GM19372 (cell line): ENCODE measurements around the gene CD47.

Experiments
- ATAC-seq: cut with Tn5 transposase; IDR thresholded peaks from one replicate; pipeline ENCODE4 v1.9.1; 2021; ENCODE audit warnings: mild to moderate bottlenecking, low read depth, moderate library complexity; ENCODE audit not compliant: unreplicated experiment

CD47 gene

DNA sequence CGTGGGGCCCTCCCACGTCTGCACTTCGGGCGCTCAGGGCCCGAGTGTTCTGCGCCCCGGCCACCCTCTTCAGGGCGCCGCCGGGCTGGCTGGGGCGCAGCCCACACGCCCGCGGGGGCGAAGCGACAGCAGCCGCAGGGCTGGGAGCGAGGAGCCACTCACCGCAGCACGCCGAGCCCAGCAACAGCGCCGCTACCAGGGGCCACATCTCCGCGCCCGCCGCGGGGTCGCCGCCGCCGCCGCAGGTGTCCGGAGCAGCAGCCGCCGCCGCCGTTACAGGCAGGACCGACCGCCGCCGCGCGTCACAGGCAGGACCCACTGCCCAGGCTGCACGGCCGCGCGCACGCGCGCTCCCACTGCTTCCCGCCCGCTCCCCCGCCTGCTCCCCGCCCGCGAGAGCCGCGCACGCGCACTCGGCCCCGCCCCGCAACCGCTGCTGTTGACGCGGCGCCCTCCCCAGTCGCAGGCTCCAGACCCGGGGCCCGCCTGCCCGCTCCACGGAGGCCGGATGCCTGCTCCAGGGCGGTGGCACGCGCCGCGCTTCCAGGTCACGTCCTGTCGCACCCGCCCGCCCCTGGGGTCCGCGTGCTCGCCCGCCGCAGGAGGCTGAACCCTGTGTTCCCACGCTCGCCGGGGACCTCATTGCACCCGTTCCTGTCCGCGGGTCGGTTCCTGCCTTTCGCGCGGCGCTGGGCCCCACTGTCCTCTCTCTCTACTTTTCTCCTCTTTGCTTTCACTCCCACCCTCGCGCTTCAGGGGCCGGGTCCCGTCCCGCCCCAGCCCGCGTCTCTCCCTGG, at the start of gene CD47:
TSS of gene CD47 (minus strand) at position 331 of the 797 bp plus-strand sequence. CDS start at position 208, 123 bp downstream.
- peak; percentile 61 for ATAC-seq

DNA sequence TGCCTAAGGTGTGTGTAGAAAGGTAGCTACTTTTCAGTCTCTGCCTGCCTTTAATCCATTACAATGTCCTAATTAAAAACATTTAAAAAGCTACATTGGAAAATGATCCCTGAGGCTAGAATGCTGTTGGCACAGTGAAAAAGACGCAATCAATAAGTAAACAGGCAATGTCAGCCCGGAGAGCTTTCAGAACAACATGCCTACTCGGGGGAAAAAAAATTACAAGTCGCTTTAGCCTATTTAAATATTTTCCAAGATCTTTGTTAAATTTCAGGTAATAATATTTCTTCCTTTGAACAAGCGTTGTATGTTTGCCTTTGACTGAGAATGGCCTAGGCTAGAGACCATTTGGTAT, 46.6 kb upstream of the CD47 start:
- no peak for ATAC-seq

DNA sequence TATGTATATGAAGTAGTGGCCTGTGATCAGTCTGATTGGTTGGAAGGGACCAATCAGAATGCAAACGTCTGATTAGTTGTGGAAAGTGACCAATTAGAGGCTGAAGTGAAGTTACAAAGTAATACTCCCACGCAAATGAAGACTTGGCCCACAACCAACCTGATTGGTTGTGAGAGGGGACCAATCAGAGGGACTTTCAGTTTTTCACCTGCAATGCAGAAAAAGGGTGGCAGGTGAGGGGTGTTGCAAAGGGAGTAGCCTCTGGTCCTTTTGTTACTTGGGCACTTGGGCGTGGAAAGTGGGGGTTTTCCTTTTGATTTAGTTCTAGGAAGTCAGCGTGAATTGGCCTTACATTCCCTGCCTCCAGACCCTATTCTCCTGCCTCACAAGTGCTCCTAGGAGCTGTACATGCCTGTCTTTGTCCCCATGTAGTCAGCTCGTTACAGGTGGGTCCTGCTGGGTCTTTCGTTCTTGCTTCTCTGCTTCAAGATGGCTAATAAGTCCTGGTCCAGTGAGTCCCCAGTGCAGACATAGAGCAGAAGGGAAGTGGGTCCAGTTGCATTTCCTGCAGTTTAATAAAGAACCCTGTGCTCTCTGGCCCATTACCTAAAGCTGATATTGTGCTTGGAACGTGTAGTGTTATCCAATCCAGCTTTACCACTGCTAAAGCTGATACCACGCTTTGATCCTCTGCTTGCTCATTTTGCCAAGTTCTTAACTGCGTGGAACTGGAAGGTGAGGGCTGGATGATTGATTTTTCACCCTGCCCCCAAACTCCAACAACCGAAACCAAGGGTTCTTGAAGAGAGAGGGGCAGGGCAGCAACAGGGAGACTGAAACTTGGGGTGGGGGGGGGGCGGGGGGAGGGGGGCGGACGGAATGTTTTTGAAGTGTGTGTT, 46.0 kb upstream of the CD47 start:
- ATAC-seq: no peak

DNA sequence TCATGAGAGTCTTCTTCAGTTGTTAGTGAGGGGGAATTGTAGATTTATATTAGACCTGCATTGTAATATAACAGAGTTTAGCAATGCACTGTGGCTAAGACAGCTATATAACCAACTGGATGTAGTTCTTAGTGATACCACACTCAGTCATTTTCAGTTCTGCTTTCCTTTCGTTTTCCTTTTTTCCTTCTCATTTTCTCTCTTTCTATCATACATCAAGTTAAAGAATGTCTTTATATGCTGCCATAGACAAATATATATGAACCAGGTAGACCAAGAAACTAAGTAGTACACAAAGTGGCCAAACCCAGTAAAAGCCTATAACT, 43.7 kb upstream of the CD47 start:
- ATAC-seq: no peak

DNA sequence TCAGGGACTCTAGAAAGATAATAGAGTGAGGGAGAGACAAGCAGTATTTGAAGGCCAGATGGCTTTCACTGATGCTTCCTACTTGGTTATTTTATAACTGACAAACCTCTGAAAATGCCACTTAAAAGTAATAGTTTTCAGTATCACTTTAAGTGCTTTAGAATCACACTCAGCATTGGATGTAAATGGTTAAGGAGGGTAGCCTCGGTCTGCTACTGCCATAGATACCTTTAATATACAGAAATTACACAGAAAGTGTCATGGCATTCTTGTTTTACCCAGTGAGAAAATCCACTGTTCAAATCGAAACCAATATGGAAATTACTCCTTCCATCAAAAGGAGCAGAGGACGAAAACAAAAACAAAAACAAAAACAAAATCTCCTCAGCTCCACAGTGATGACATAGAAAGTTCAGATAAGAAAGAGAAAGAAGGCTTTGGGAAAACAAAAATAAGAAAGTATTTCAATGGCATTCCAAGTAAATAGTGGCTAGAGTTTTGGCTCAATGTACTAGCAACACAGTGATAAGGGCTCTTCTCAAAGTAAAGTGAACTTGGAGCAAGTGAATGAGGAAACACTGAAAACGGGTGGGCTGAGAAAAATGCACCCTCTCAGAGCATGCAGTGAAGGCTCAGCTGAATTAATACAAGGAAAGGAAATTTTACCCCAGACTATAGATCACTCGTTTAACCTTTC, 43.2 kb upstream of the CD47 start:
- no peak for ATAC-seq

DNA sequence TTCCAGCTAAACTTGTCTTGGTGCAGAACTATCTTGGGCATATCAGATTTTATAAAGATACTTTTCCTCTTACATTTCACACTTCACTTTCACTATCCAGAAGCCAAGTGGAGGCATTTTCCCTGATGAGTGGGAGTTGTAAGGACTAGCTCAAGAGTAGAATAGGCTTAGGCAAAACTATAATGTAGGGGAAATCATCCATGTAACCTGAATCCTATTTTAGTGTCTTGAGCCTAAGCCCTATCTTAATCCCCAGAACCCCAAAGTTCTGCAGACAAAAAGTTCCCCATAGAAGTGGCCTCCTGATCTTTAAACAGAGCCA, 42.2 kb upstream of the CD47 start:
- no peak for ATAC-seq

DNA sequence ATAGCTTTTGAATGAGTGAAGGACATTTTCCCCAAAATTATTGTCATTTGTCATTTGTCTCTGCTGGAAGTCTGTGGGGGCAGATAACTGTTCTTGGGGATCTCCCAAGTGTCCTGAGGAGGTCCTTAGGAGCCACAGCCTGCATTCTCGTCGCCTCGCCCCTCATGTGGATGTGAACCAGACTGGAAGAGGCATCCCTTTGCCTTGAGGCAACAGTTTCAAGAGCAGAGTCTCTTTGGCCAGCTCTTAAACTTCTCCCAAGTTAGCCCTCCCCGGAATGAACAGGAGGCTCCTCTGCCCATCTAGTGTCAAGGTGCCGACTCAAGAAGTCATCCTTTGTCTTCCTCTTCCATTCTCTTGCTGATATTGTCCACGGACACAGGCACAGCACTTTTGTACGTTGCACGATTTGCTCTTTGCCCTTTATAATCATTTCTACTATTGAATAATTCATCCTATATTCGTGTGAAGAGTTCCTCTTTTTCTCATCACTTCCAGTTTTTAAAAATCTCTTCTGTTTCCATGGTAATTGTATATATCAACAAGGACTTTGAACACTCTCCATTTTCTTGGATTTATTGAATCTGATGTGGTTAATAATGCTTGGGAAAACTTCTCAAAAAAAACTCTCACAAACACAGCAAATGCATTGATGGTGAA, 40.8 kb upstream of the CD47 start:
- no peak for ATAC-seq

DNA sequence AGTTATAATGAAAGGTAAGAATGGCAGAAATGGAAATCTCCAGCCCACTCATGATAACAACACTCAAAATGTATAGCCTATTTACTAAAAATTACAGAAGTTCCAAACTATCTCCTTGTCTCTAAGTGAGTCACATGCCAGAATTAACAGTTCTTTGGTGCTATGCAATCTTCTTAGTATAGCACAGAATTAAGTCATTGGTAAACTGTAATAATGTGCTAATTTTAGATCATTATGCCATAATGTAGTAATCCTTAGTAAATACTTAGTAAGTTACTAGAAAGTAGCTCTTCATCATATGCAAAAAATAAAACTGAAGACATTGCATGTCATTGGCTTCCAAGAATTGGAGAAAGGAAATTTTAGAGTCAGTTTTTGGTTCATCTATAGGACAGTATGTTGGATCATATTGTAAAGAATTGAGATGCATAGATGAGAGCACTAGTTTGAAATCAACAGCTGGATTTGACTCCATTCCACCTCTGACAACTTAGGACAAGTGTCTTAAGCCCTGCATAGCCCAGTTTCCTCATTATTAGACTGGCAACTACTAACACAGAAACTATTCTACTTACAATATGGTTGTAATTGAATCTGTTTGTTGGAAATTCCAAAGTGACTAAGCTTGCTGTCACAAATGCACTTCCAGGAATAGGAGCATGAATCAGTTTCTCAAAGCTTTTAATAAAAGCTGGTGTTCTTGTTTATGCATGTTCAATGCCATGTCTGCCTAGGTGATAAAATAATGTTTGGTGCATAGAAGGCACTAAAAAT, 40.1 kb upstream of the CD47 start:
- ATAC-seq: no peak

DNA sequence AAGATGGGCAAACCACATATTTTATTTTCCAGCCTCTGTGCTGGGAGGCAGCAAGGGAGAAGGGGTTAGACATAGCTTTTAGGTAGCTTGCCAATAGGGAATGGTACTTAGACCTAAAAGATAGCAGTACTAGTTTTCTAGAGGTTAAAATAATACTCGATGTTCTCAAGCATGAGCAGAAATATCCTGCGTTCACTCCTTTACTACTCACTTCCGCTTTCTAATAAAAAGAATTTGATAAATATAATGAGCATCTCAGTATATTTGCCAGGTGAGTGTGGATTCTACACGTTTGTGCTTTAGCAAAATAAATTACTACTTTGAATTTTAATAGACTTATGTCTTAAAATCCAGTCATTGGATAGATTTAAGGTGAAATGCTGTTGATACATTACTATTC, 39.4 kb upstream of the CD47 start:
- no peak for ATAC-seq

DNA sequence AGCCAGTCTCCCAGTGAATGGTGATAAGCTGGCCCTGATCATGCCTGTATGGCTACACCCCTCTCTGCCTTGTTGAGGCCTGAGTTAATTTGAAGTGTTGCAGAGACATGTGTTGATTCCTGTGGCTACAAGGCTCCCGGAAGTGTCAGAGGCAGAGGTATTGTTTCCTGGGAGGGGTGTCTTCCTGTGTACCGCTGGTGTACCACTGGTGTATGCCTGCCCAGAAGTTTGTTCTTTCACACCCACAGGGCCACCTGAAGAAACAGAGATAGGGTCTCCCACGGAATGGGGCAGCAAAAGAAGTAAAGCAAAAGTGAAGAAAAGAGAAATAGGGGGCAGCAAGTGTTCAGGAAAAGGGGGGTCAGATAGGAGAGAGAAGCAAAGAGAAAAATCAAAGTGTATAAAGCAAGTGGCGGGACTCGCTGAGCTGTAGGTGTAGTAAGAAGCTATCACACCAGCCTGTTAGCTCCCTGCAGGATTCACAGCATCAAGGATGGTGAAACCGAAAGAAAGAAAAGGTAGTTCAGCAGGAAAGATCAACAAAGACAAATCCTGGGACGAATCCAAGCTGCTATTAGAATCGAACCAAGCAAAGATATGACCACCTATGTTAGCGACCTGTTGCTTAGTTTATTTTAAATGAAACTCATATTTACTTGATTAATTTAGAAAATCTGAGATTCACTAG, 36.6 kb upstream of the CD47 start:
- ATAC-seq: no peak

DNA sequence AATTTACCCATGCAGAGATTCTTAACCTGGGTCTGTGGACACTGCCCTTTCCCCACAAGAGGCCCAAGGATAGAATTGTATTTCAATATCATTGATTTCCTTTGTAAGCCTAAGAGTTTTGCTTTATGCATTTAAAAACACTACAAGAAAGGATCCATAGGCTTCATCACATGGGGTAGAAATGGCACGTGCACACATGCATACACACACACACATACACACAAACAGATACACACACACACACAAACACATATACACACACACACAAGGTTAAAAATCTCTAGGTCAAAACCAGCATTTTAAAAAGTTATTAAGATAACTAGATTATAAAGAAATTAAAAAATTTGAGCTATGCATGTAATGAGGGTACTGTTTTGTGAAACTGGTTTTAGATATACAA, 35.5 kb upstream of the CD47 start:
- ATAC-seq: no peak

DNA sequence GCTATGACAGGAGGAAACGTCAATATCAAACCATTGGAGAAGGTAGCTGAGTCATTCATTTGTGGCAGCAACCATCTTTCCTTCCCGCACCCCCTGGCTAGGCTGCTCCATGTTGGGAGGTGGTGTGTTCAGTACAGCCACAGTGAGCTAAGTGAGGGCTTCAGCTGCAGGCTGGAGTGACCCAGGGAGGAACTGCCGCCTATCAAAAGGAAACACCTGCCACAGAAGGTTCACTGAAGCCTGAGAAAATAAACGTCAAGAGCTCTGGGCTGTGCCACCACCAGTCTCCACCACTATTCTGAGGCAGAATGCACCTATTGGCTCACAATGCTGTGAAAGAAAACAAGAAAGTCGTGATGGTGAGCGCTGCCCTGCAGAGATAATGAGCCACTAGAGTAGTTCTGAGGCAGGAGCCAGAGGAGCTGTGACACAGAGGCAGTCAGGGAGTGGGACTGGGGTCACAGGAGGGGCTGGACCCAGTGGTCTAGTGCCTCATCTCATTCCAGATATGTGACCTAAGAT, 34.8 kb upstream of the CD47 start:
- ATAC-seq: peak; percentile 42

DNA sequence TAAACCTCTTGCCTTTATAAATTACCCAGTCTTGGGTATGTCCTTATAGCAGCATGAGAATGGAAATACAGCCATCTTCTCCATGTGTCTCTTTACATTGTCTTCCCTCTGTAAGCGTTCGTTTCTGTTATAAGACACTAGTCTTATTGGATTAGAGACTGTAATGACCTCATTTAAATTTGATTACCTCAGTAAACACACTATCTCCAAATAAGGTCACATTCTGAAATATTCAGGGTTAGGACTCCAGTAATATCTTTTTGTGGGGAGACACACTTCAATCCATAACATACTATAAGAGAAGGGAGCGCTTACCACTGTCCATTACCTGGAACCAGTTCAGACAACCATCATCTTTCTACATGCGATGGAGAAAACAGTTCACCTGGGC, 34.3 kb upstream of the CD47 start:
- no peak for ATAC-seq

DNA sequence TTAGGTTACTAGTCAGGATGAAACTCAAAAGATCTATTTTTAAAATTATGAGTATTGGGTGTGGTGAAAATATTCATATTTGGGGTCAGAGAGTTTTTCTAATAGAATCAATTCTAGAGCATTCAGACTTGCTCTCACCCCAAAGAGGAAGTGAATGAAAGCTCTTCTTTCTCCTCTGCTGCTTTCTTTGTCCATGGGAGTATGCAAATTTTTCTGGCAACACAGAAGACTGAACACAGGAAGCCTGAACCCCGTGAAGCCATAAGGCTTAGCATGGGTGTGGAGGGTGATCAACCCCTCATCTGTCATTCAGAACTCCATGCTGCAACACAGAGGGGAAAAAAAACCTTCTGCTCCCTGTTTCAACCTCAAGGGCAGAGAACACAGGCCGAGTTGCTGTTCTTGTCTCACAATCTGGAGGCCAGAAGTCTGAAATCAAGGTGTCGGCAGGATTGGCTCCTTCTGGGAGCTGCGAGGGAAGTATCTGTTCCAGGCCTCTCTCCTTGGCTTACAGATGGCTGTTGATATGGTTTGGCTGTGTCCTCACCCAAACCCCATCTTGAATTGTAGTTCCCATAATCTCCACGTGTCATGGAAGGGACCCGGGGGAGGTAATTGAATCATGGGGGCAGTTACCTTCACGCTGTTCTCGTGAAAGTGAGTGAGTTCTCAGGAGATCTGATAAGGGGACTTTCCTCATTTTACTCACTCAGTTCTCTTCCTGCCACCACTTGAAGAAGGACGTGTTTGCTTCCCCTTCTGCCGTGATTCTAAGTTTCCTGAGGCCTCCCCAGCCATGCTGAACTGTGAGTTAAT, 33.7 kb upstream of the CD47 start:
- ATAC-seq: peak; percentile 78

DNA sequence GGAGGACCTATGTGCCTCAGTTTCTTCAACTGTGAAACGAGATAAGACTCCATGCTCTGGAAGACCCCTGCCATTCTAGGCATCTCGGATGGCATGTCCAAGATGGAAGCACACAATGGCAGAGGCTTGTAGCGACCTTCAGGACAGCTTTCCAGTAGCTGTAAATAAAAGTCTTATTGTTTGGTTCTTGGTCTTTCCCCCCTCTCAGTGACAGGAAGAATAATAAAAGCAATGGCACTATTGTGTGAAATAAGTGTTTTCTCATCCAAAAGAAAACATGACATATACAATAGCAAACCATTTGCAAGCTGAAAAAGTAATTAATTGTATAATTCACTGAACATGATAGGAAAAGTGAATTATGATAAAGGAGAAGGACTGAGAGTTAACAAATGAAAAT, 32.5 kb upstream of the CD47 start:
- no peak for ATAC-seq

DNA sequence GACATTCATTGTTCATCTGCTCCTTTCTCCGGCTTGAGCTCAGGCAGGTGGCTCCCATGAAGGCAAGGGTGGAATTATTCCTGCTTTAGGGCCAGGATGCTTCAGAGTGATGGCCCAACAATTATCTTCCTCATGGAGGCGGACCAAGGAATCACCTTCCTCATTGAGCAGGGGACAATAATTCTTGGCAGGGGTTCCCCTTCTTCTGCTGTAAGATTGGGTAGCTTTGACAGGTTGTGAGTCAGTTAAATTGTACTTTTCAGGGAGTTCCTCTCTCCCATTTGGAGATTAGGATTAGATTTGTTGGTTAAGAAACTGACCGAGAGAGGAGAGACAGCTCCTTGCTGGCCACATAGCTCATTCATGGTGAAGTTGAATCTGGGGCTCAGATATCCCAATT, 31.4 kb upstream of the CD47 start:
- ATAC-seq: no peak

DNA sequence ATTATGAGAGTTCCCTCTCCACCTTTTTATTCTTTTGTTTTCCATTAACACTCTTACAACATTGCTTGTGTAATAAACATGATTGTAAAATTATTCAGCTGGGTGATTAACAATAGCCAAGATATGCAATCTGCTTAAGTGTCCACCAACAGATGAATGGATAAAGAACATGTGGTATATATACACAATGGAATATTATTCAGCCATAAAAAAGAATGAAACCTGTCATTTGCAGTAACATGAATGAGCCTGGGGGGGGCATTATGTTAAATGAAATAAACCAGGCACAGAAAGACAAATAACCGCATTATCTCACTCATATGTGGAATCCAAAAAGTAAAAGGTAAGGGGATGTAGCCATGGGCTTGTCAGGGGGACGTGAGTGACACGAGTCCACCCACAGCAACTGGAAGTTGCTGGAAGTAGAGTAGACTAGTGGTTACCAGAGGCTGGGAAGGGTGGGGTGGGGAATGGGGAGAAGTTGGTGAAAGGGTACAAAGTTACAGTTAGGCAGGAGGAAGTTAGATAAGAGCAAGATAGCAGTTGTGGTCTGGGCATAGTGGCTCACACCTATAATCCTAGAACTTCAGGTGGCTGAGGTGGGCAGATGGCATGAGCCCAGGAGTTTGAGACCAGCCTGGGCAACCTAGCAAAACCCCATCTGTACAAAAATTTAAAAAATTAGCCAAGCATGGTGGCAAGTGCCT, 28.7 kb upstream of the CD47 start:
- no peak for ATAC-seq
